IMR-90 (cell line): ENCODE results near the gene ZNF728. TPM values are rescaled to one million over a fixed set of nuclear protein-coding genes. Genes with fewer than 3 reads are reported as not detected.

Experiments used
- ATAC-seq: fragments of 200-7000 bp; cut with Tn5 transposase; 2 replicates; pipeline ENCODE4 v1.9.1; 2020; ENCODE audit warnings: low read depth, mild to moderate bottlenecking, moderate library complexity
- BruUV-seq: library from RNA; stranded (reverse); fragments of 400-500 nt; replicated peaks from 2 replicates; lab custom pipeline; 2021; lab: Mats Ljungman, UMichigan
- CTCF ChIA-PET: fragments of 300-600 bp; formaldehyde crosslinking; extraction: SDS; loops from one replicate; lab custom pipeline; 2021; ENCODE audit warnings: antibody characterized with exemption; lab: Yijun Ruan, JAX
- POLR2A ChIA-PET: fragments of 300-600 bp; sonication (Branson Sonifier 250); formaldehyde crosslinking; loops from one replicate; lab custom pipeline; 2022; ENCODE audit warnings: antibody characterized with exemption; ENCODE audit not compliant: unreplicated experiment; lab: Charles Lee
- DNase-seq: peaks from one replicate; pipeline ENCODE4 v3.0.0; 2013
- H2AFZ ChIP-seq: replicated peaks from 2 replicates; pipeline ENCODE3; 2013; ENCODE audit warnings: low read length, mild to moderate bottlenecking; ENCODE audit not compliant: poor library complexity
- H2AK5ac ChIP-seq: 2 replicates; pipeline ENCODE4 v1.6.1; 2013; ENCODE audit warnings: low read depth, low read length, inconsistent platforms
- H2AK9ac ChIP-seq: replicated peaks from 2 replicates; pipeline ENCODE3; 2013; ENCODE audit warnings: mild to moderate bottlenecking, low read depth, low read length, moderate library complexity; ENCODE audit not compliant: poor library complexity
- H2BK120ac ChIP-seq: 2 replicates; pipeline ENCODE4 v1.6.1; 2013; ENCODE audit warnings: low read depth, low read length, inconsistent platforms
- H2BK15ac ChIP-seq: 3 replicates; pipeline ENCODE4 v1.6.1; 2013; ENCODE audit warnings: low read depth, low read length, inconsistent platforms
- H2BK20ac ChIP-seq: 2 replicates; pipeline ENCODE4 v1.6.1; 2013; ENCODE audit warnings: low read depth, mild to moderate bottlenecking, inconsistent platforms, low read length, moderate library complexity
- H2BK5ac ChIP-seq: 2 replicates; pipeline ENCODE4 v1.6.1; 2013; ENCODE audit warnings: mild to moderate bottlenecking, low read depth, low read length, inconsistent platforms; ENCODE audit not compliant: poor library complexity, severe bottlenecking
- H3K14ac ChIP-seq: replicated peaks from 2 replicates; pipeline ENCODE4 v1.6.1; 2013; ENCODE audit warnings: low read depth, low read length, inconsistent platforms
- H3K18ac ChIP-seq: 2 replicates; pipeline ENCODE4 v1.6.1; 2013; ENCODE audit warnings: low read depth, low read length, control low read depth
- H3K23ac ChIP-seq: 2 replicates; pipeline ENCODE4 v1.6.1; 2013; ENCODE audit warnings: low read depth, low read length, inconsistent platforms
- H3K27ac ChIP-seq: 2 replicates; pipeline ENCODE4 v1.5.1; 2013; ENCODE audit warnings: mild to moderate bottlenecking, control low read depth, low read length; ENCODE audit not compliant: insufficient read depth
- H3K27me3 ChIP-seq: 2 replicates; pipeline ENCODE4 v1.6.1; 2013; ENCODE audit warnings: low read length; ENCODE audit not compliant: control insufficient read depth, insufficient read depth
- H3K36me3 ChIP-seq: 2 replicates; pipeline ENCODE4 v1.6.1; 2013; ENCODE audit warnings: low read length, mixed read lengths; ENCODE audit not compliant: control insufficient read depth, insufficient read depth
- H3K4ac ChIP-seq: 2 replicates; pipeline ENCODE4 v1.6.1; 2013; ENCODE audit warnings: low read depth, low read length, inconsistent platforms
- H3K4me1 ChIP-seq: 2 replicates; pipeline ENCODE4 v1.6.1; 2013; ENCODE audit warnings: low read length, mixed read lengths; ENCODE audit not compliant: control insufficient read depth, insufficient read depth
- H3K4me2 ChIP-seq: 2 replicates; pipeline ENCODE4 v1.6.1; 2013; ENCODE audit warnings: low read depth, mild to moderate bottlenecking, control low read depth, low read length, moderate library complexity
- H3K4me3 ChIP-seq: 2 replicates; pipeline ENCODE4 v1.5.1; 2013; ENCODE audit warnings: low read depth, mild to moderate bottlenecking, control low read depth, low read length, moderate library complexity; ENCODE audit not compliant: insufficient read depth
- H3K56ac ChIP-seq: 2 replicates; pipeline ENCODE4 v1.6.1; 2013; ENCODE audit warnings: low read length, inconsistent platforms; ENCODE audit not compliant: insufficient read depth; ENCODE audit errors: extremely low read depth
- H3K79me1 ChIP-seq, 2 experiments: 2 replicates each; pipeline ENCODE4 v1.6.1; 2013; ENCODE audit warnings: low read length in 2 of 2, inconsistent platforms in 1 of 2, low read depth in 1 of 2
- H3K9ac ChIP-seq: 2 replicates; pipeline ENCODE4 v1.6.1; 2013; ENCODE audit warnings: low read depth, low read length, control low read depth
- H3K9me1 ChIP-seq: 2 replicates; pipeline ENCODE4 v1.6.1; 2013; ENCODE audit warnings: low read length, inconsistent platforms; ENCODE audit not compliant: insufficient read depth
- H3K9me3 ChIP-seq: 2 replicates; pipeline ENCODE4 v1.6.1; 2013; ENCODE audit warnings: low read length; ENCODE audit not compliant: control insufficient read depth, insufficient read depth
- H4K20me1 ChIP-seq: 2 replicates; pipeline ENCODE4 v1.6.1; 2013; ENCODE audit warnings: low read length, inconsistent platforms; ENCODE audit not compliant: insufficient read depth
- H4K5ac ChIP-seq: 2 replicates; pipeline ENCODE4 v1.6.1; 2013; ENCODE audit warnings: mild to moderate bottlenecking, low read depth, low read length, control low read depth
- H4K8ac ChIP-seq, 2 experiments: 2 replicates each; pipeline ENCODE4 v1.6.1; 2013; ENCODE audit warnings: low read depth in 2 of 2, low read length in 2 of 2, control low read depth in 1 of 2, inconsistent platforms in 1 of 2
- H4K91ac ChIP-seq: 2 replicates; pipeline ENCODE4 v1.6.1; 2013; ENCODE audit warnings: low read depth, low read length, inconsistent platforms; ENCODE audit not compliant: insufficient read depth
- BHLHE40 ChIP-seq: fragments of 150-350 bp; IDR thresholded peaks from 2 replicates; pipeline ENCODE4 v1.6.1; 2016; ENCODE audit warnings: mild to moderate bottlenecking, low read depth, low read length
- CHD1 ChIP-seq: IDR thresholded peaks from 2 replicates; pipeline ENCODE4 v1.6.1; 2012; ENCODE audit warnings: low read depth, low read length, improper control_type of control experiment
- CTCF ChIP-seq: conservative IDR thresholded peaks from 2 replicates; pipeline ENCODE4 v1.5.1; 2012; ENCODE audit warnings: mild to moderate bottlenecking, low read depth, low read length, improper control_type of control experiment
- ELK1 ChIP-seq: fragments of 150-350 bp; IDR thresholded peaks from 2 replicates; pipeline ENCODE4 v1.6.1; 2016; ENCODE audit warnings: low read depth, mild to moderate bottlenecking, low read length, moderate library complexity, borderline replicate concordance
- FOS ChIP-seq: fragments of 150-350 bp; IDR thresholded peaks from 2 replicates; pipeline ENCODE4 v1.6.1; 2016; ENCODE audit warnings: low read depth, low read length
- MAFK ChIP-seq: IDR thresholded peaks from 2 replicates; pipeline ENCODE4 v1.6.1; 2012; ENCODE audit warnings: low read depth, low read length, improper control_type of control experiment
- MAZ ChIP-seq: IDR thresholded peaks from 2 replicates; pipeline ENCODE4 v1.6.1; 2012; ENCODE audit warnings: low read depth, mild to moderate bottlenecking, low read length, improper control_type of control experiment, moderate library complexity, borderline replicate concordance
- MXI1 ChIP-seq: IDR thresholded peaks from 2 replicates; pipeline ENCODE4 v1.6.1; 2012; ENCODE audit warnings: low read depth, mild to moderate bottlenecking, low read length, moderate library complexity, borderline replicate concordance
- NFE2L2 ChIP-seq: fragments of 150-350 bp; IDR thresholded peaks from 2 replicates; pipeline ENCODE4 v1.6.1; 2016; ENCODE audit warnings: low read depth, mild to moderate bottlenecking, low read length
- POLR2A ChIP-seq: IDR thresholded peaks from 2 replicates; pipeline ENCODE4 v1.6.1; 2012; ENCODE audit warnings: mild to moderate bottlenecking, low read depth, low read length
- RAD21 ChIP-seq: IDR thresholded peaks from 2 replicates; pipeline ENCODE4 v1.6.1; 2012; ENCODE audit warnings: low read length, improper control_type of control experiment
- RCOR1 ChIP-seq: IDR thresholded peaks from 2 replicates; pipeline ENCODE4 v1.6.1; 2012; ENCODE audit warnings: mild to moderate bottlenecking, low read length, improper control_type of control experiment; ENCODE audit not compliant: insufficient replicate concordance
- RFX5 ChIP-seq: IDR thresholded peaks from 2 replicates; pipeline ENCODE4 v1.8.0; 2012; ENCODE audit warnings: low read depth, mild to moderate bottlenecking, low read length, moderate library complexity
- SMC3 ChIP-seq: fragments of 150-350 bp; IDR thresholded peaks from 2 replicates; pipeline ENCODE4 v1.6.1; 2016; ENCODE audit warnings: low read depth, mild to moderate bottlenecking, antibody characterized with exemption, low read length, moderate library complexity
- USF2 ChIP-seq: fragments of 150-350 bp; IDR thresholded peaks from 2 replicates; pipeline ENCODE4 v1.6.1; 2017; ENCODE audit warnings: mild to moderate bottlenecking, antibody characterized with exemption, low read length, low read depth
- WGBS, 2 experiments: methylation state at CpG; one replicate each; pipeline versions ENCODE4 v1.1.5 to v1.1.7; 2013; ENCODE audit warnings: missing lambda C conversion rate in 2 of 2; ENCODE audit not compliant: insufficient read length in 1 of 2; ENCODE audit errors: extremely low coverage in 2 of 2; 5-methylcytosine and 5-hydroxymethylcytosine counted together
- dilution Hi-C: fragments of 300-500 bp; cut with HindIII; formaldehyde crosslinking; loops from one replicate; pipeline ENCODE4 v1.14.3; 2018; ENCODE audit warnings: low sequenced_read_pairs; ENCODE audit not compliant: unreplicated experiment
- in situ Hi-C: fragments of 300-500 bp; cut with MboI; formaldehyde crosslinking; loops from 3 replicates; pipeline ENCODE4 v1.14.3; 2019; ENCODE audit warnings: low sequenced_read_pairs, inconsistent platforms, mixed read lengths
- intact Hi-C: fragments of 100-400 bp; cut with micrococcal nuclease; formaldehyde crosslinking; loops from 2 replicates; pipeline ENCODE4 v1.10.0; 2022
- polyA plus RNA-seq, 3 experiments: library from polyadenylated mRNA; depleted of rRNA; stranded (reverse); fragments of >200 nt; gene quantifications; 2 replicates each; pipeline ENCODE4 v1.2.3, GENCODE V29; 2012; ENCODE audit warnings: low replicate concordance in 1 of 3
- total RNA-seq: library from RNA; depleted of rRNA; stranded (reverse); fragments of >200 nt; gene quantifications from 2 replicates; pipeline ENCODE4 v1.2.3, GENCODE V29; 2012

ZNF728 gene
- total and polyA plus RNA-seq, 2 of the 4 experiments (the other 2 are of a cell fraction), result not detected

- Histone ChIP-seq H3K23ac (no peak overlapping the region), H2BK5ac (no peak overlapping the region), H2AFZ (no peak overlapping the region), H2BK15ac (no peak overlapping the region), H3K18ac (no peak overlapping the region), H3K9ac (no peak overlapping the region), H3K9me3 (peaks cover 29% of the 10 kb centered on the region), H2AK9ac (no peak overlapping the region), H3K4me2 (no peak overlapping the region), H4K91ac (no peak overlapping the region), H3K14ac (no peak overlapping the region), H3K4me3 (no peak overlapping the region), H3K4me1 (no peaks in the 10 kb centered on the region), H3K4ac (no peak overlapping the region), H3K9me1 (no peaks in the 10 kb centered on the region), H3K36me3 (no peaks in the 10 kb centered on the region), H2BK120ac (no peak overlapping the region), H2BK20ac (no peak overlapping the region), H3K27ac (no peak overlapping the region), H3K27me3 (no peaks in the 10 kb centered on the region), H3K56ac (no peak overlapping the region), H2AK5ac (no peak overlapping the region), H4K8ac (no peak overlapping the region), H3K79me1 (no peaks in the 10 kb centered on the region), H4K20me1 (no peaks in the 10 kb centered on the region), H4K5ac (no peak overlapping the region)
- intact Hi-C loops (no loop called here), dilution Hi-C loops (no loop called here), in situ Hi-C loops (no loop called here)
- POLR2A ChIA-PET, result no interaction called here
- CTCF ChIA-PET, result no interaction called here
- DNase-seq (no peak), ATAC-seq (no peak)
- whole genome bisulfite sequencing, 2 experiments, result no CpG with 5 or more reads among the region's 1 CpG
- TF ChIP-seq MAZ (no peak), USF2 (no peak), CHD1 (no peak), RFX5 (no peak), POLR2A (no peak), FOS (no peak), ELK1 (no peak), RAD21 (no peak), MXI1 (no peak), NFE2L2 (no peak), MAFK (no peak), CTCF (no peak), BHLHE40 (no peak), SMC3 (no peak), RCOR1 (no peak)
- BruUV-seq, result no TSS peak
Measured at GRCh38 chr19:23052349-23052748, 49.4 kb upstream of the ZNF728 start.
